Subcutaneous adipose tissue (tissue), 4 donors: Measurements from ENCODE around the gene ZBTB16. TPM values are rescaled to one million over a fixed set of nuclear protein-coding genes. Genes with fewer than 3 reads are reported as not detected.

ENCODE experiments used
- CTCF ChIP-seq: fragments of 450-650 bp; IDR thresholded peaks from one replicate; pipeline ENCODE4 v1.5.1; 2016; ENCODE audit warnings: low read depth, mild to moderate bottlenecking, control low read depth, antibody characterized with exemption, moderate library complexity
- total RNA-seq, 4 donors: library from RNA; depleted of rRNA; stranded (reverse); fragments of >200 nt; gene quantifications; one replicate each; pipeline ENCODE4 v1.1.0, GENCODE V29; 2016

Gene ZBTB16
- total RNA-seq, 4 donors from 2014 or later, result 167 to 446 (median 261) TPM

GRCh38 chr11:114156131-114156581 lies 96.6 kb downstream of the ZBTB16 start:
- no peak for TF ChIP-seq CTCF

- TF ChIP-seq CTCF, result no peak
These were observed 97.3 kb downstream of the ZBTB16 start for GRCh38 chr11:114156782-114157181.

- TF ChIP-seq CTCF, result no peak
These were observed 98.1 kb downstream of the ZBTB16 start for GRCh38 chr11:114157476-114158050.

- TF ChIP-seq CTCF, result no peak
These were observed 98.9 kb downstream of the ZBTB16 start for GRCh38 chr11:114158421-114158820.

- no peak for TF ChIP-seq CTCF
These were observed 99.4 kb downstream of the ZBTB16 start for GRCh38 chr11:114158886-114159285.

GRCh38 chr11:114159320-114159719 lies 99.8 kb downstream of the ZBTB16 start:
- TF ChIP-seq CTCF, result no peak

GRCh38 chr11:114159802-114160632 lies 100.5 kb downstream of the ZBTB16 start:
- TF ChIP-seq CTCF, result no peak
